Measurements from ENCODE around the gene FXN.
A peak's percentile ranks its signal among the peaks of the same experiment; 100 is the strongest.
"Not testable (repeated sequence)": the region's sequence is repeated elsewhere in the genome, so short reads cannot be mapped to it uniquely, and the experiment has no call there.

FXN gene
- 10.1 reads per million, percentile 32 among the genes with 10 or more reads in this experiment for total RNA-seq

DNA sequence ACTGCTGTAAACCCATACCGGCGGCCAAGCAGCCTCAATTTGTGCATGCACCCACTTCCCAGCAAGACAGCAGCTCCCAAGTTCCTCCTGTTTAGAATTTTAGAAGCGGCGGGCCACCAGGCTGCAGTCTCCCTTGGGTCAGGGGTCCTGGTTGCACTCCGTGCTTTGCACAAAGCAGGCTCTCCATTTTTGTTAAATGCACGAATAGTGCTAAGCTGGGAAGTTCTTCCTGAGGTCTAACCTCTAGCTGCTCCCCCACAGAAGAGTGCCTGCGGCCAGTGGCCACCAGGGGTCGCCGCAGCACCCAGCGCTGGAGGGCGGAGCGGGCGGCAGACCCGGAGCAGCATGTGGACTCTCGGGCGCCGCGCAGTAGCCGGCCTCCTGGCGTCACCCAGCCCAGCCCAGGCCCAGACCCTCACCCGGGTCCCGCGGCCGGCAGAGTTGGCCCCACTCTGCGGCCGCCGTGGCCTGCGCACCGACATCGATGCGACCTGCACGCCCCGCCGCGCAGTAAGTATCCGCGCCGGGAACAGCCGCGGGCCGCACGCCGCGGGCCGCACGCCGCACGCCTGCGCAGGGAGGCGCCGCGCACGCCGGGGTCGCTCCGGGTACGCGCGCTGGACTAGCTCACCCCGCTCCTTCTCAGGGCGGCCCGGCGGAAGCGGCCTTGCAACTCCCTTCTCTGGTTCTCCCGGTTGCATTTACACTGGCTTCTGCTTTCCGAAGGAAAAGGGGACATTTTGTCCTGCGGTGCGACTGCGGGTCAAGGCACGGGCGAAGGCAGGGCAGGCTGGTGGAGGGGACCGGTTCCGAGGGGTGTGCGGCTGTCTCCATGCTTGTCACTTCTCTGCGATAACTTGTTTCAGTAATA, at the start of gene FXN:
FXN (plus strand) TSS at position 315 of the 871 bp plus-strand sequence; CDS start at position 346, 31 bp downstream.
- DNase-seq = peak; percentile 68

DNA sequence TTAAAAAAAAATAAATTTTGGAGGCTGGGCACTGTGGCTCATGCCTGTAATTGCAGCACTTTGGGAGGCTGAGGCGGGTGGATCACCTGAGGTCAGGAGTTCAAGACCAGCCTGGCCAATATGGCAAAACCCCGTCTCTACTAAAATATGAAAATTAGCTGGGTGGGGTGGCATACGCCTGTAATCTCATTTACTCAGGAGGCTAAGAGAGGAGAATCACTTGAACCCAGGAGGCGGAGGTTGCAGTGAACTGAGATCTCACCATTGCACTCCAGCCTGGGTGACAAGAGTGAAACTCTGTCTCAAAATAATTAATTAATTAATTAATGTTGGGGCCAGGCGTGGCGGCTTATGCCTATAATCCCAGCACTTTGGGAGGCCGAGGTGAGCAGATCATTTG, 48.6 kb upstream of the FXN start:
- DNase-seq = not testable (repeated sequence)

DNA sequence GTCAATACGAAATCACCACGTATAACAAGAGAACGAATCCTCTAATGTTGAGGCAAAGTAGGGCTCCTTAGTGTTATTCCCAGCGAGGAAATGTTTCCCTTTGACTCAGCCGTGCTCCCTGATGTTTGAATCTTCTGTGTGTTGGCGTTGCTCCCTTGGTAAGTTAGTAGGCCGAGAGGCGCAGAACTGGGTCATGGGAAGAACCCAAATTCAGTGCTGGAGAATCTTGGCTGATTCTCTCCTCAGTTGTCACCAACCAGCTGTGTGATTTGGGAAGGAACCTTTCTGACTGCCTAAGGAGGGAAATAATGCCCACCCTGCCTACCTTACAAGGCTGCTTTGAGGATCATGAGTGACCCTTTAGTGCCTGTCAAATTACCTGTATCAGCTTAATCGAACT, 44.1 kb upstream of the FXN start:
- DNase-seq = no peak

DNA sequence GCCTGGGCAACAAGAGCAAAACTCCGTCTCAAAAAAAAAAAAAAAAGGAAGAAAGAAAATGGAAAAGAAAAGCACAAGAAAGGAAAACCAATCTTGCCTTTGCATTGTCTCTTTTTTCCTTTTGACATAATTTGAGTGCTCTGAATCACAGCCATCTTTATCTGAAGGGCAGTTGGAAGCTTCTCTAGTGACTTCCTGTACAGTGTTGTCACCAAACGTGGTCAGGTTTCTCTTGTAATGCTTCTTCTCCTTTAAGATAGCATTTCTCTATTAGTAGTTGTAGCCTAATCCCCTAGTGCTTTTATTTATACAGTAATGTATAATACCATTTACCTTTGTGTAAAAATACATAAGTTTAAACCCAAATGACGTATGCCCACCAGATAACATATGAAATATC, 39.8 kb upstream of the FXN start:
- DNase-seq = no peak

DNA sequence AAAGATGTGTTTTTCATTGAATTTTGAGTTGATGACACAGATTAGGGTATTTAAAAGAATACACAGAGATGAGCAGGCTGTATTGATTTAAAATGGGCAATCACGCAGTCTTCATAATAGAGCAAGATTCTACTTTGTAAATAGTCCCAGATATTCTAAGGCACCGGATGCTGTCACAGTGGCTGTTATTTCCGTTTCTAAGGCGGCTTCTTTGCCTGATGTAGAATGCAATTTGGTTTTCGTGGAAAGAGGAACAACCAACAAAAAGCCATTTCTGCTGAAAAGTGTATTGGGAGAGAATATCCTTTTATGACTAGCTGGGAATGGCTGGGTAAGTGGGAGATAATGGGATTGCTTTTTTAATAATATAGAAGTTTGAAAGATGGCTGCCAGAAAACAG, 39.1 kb upstream of the FXN start:
- no peak for DNase-seq

DNA sequence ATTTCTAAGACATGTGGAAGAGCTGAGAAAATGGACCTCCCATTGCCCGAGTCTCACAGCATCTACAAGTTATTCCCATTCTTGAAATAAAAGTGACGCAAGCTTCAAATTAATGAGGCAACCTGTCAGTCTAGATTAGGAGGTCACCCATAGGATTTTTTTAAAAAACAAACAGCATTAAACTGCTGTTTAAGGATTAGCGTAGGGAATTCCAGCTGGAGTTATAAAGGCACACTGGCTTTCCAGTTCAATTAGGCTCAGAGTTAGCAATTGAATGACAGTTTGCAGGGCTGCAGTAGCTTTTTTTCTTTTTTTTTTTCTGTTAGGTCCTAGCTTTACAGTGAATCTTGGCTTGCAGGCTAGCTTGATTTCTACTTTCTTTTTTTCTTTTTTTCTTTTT, 37.9 kb upstream of the FXN start:
- DNase-seq = no peak

DNA sequence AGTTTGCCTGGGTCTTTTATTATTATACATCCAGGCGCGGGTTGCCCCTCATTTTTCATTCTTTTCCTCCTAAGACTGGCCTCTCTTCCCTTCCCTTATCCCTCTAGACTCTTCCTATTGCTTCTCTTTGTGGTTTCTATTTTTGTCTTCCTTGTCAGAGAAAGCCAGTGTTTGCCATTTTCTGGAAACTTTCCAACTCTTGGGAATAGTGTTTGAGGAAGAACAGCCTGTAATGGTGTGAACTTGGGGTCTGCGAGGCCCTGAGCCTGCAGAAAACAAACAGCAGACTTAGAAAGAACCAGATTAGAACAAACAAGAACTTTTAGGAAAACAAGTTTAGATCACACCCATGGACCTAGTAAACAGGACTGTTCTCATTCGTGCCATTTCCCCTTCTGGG, 37.2 kb upstream of the FXN start:
- no peak for DNase-seq

DNA sequence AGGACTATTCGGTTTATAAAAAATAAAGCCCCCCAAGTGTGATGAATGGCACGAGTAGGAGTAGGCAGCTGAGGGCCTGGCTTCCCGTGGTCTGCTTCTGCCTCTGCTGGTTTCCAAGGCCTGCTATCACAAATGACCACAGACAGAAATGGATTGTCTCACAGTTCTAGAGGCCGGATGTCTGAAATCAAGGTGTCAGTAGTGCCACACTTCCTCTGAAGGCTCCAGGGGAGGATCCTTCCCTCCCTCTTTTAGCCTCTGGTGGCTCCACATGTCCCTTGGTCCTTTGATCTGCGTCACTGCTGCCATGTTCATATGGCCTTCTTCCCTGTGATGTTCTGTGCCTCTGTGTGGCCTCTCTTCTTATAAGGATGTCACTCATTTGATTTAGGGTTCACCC, 36.7 kb upstream of the FXN start:
- DNase-seq = no peak

DNA sequence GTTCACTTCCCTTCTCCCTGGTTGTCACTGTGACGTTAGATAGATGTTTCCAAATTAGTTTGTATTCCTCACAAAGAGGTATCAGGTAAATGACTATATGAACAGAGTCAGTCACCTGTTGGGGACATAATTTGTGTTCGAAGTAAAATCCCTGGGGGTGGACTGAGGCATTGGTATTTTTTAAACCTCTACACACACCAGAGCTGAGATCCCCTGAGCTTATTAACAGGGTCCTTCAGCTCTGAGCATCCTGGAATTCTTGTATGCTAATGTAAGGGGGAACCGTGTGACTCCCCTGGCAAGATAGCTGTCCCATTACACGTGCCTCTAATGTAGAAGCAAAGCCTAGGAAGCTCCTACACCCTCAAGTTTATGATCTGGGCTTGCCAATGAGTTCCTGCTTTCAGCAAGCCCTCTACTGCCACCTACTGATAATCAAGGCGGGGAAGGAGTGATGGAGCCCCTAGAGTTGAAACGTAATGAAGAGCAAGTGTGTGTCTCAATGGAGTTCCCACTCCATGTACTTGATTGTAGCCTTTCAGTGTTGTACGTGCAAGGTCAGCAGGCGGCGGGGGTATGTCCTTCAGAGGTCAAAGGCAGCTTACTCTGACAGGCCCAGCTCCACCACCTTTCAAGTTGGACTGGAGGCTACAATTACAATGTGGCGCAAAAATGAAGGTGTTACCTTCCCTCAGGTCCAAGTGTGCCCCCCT, 36.0 kb upstream of the FXN start:
- DNase-seq = peak; percentile 58

DNA sequence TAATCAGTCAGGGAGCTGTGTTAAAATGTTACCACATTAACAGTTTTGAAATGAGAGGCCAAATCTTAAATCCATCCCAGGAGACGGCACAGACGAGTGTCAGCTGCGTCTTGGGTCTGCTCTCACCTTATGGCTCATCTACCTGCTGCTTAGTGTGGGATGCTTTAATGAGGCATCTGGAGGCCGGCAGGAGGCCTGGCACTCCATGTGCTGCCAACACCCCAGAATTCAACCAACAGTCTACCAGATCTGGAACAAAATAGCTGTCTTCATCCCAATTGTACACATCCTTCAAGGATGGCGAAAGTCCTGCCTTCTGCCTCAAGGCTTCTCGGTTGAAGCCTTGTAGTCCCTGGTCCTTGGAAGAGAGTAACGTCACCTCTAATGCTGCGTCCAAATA, 33.6 kb upstream of the FXN start:
- DNase-seq = no peak

DNA sequence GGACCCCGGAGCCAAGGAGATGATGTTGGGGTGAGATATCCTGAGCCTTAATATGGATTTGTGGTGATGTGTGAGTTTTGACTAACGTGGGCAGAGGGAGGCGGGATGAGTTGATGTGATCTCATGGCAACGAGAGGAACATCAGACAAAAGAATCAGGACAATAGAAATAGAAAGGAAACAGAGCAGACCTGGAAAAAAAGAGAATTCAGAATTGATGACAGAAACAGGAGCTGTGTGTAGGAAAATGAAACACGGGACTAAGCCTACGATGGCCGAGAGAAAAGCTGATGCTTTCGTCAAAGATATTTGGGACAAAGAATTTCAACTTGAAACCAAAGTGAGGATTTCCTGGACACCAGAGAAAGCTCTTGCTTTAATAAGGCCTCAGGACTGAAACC, 32.5 kb upstream of the FXN start:
- DNase-seq = no peak

DNA sequence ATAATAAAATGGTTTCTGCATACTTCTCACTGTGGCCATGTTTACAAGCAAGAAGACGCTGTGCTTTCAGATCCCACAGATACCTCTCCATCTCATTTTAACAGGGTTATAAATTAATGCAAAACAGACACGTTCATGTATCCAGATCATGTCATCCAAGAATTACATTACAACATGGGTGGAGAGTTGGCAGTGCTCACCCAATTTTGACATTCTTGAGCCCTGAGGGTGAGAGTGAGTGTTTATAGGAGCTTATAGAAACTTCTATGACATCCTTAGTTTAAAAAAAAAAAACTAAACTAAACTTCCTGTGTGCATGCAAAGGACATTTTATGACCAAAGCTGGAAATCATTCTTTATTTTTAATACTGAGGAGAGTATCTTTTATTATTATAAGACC, 30.7 kb upstream of the FXN start:
- DNase-seq = no peak

DNA sequence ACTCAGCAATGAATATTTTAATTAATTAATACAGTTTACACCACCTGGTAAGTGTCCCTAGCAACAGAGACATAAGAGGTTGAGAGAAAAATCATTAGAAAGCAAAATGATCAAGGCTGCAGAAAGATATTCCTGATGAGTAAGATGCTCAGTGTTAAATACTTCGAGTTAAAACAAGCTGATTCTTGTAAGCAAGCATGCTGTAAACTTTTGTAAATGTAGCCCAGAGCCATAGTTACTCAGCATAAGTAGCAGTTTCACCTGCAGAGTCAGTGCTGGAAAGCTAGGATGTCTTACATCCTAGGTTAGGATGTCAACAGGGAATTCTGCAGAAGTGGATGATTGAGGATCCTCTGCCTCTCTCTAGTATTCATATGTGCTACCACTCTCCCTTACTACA, 25.8 kb upstream of the FXN start:
- no peak for DNase-seq

DNA sequence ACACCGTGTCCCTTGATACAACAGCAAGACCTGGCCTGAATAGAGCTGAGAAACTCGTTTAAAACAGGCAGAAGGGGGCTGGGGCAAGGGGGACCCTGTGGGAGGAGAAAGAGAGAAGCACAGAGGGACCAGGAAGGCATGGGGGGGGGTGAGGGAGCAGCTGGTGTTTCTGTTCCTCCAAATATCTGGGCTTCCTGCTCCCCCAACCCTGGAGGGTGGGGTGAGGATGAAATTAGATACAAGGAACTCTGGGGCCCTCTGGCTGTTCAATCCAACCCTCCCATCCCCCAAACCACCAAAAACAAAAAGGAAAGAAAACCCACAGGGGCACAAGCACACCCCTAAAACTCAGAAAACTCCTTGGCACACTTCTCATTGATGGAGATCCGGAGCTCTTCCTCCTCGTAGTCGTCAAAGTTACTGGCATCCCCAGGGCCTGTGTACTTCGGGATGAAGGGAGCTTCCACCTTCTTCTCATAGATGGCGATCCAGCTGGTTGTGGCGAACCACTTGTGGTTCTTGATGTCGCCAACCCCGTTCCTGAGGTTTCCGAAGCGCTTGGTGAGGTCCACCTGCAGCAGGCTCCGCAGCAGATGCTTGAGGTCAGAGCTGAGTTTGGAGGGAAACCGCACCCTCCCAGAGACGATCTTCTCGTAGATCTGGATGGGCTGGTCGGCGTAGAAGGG, 22.7 kb upstream of the FXN start:
- no peak for DNase-seq

DNA sequence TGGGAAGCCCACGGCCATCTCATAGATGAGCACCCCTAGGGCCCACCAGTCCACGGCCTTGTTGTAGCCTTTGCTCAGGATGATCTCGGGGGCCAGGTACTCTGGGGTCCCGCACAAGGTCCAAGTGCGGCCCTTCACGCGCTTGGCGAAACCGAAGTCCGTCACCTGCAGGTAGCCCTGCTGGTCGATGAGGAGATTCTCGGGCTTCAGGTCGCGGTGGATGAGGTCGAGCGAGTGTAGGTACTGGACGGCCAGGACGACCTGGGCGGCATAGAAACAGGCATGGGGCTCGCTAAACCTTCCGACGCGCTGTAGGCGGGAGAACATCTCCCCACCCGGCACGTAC, 22.2 kb upstream of the FXN start:
- DNase-seq = no peak

DNA sequence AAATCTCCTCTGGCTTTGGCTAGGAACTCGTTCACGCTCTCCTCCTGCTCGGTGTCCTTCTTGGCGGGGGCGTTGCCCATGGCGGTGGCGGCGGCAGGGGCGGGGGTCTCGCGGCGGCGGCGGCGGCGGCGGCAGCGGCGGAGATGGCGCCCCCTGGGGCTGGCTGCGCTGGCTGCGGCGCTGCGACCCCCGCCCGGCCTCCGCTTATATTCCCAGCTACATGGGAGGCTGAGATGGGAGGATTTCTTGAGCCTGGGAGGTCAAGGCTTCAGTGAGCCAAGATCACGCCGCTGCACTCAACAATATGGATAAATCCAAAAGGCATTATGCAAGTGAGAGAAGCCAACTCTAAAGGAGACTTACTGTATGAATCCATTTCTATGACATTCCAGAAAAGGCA, 21.5 kb upstream of the FXN start, which contains the start of gene PRKACG:
PRKACG (minus strand) TSS at position 101 of the 400 bp plus-strand sequence; CDS start at position 80, 21 bp downstream.
- no peak for DNase-seq

DNA sequence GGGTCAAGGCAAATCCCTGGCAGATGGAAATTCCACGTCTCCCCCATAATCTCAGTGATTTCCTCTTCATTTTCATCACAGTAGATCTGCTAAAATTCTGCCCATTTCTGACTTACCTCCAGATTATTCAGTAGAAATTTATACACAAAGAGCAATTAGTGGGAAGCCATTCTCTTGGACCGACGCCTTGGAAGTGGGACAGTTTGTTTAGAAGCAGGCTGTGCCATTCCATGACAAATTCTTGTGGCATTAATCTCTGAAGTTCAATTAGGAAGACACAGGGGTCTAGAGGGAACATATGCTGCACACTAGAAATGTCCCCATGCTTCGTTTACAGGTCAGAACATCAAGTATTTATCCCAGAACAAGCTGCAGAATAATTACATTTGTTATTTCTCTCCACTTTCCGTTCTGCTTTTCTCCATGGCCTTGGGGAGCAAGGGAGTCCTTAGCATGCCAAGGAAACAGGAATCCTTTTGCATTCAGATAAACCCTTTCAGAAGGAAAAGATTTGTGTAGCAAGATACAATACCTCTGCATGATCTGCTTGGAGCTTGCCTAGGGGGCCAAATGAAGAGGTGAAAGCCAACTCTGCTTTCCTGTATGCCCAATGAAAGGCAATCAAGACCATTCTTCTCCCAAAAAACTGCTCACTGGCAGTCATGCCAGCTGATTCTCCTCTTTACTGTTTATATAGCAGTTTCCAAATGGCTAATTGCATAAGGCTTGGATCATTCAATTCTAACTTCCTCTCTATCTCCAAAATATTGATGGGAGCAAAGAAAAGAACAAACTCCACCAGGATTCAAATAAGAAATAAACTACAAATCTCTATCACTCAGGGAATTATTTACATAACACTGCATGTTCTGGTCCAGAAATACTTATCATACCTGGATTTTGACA, 19.1 kb upstream of the FXN start:
- no peak for DNase-seq

DNA sequence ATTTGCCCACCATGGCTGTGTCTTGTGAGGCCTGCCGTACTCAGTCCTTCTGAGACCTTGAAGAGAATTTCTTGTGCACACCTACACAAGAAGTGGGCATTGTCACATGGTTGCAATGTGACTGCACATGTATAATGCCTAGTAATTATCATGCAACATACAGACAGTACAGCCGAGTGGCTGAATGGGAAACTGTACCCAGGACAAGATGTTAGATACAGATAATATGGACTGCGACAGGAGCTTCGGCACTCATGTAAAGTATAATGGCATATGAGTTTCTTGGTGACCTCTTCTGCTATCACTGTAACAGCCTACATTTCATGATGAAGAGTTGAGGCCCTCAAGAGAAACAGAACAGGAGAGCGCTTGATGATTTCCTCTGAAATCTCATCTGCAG, 16.8 kb upstream of the FXN start:
- DNase-seq = no peak

DNA sequence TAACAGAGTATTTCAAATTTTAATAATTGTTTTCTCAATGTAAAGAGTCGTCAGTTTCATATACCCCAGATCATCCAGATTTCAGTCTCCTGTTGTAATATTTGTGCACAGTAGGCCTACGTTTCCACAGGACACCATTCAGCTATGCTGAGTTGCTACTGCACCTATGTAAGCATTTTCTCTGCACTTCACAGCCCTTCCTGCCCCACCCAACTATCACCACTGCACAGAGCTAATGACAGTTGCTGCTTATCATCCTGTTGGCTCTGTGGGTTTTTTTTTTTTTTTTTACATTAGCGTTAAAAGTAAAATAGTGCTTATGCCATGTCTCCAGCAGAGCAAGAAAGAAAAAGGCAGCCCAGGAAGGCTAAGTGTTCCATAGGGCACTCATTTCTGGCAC, 15.7 kb upstream of the FXN start:
- DNase-seq = no peak

DNA sequence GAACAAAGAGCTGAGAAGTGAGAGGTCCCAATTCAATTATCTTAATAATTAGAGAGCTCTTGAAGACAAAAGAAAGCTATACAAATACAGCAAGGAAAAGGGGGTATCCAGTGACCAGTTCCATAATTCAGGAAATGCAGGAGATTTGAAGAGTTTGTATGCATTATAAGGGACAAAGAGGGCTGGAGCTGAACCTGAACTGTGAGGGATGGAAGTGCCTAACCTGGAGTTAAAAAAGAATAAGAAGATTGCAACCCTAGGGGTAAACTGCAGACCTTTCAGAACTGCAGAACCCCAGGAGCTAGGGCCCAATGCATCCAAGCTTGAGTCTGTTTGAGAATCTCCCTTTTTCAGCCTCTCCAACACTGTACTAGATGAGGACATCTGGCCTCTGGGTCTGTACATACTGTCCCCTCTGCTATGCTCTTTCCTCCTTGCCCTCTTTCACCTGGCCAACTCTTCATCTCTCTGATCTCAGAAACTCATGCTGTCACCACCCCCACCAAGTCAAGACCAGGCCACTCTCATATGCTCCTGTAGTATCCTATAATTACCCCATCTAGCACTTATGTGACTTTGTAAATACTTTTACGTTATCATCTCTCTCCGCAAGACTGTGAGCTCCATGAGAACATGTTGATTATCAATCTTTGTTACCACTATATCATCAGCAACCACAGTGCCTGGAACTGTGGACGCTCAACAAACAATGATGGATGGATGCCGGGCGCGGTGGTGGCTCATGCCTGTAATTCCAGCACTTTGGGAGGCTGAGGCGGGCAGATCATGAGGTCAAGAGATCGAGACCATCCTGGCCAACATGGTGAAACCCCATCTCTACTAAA, 15.0 kb upstream of the FXN start:
- DNase-seq = no peak

DNA sequence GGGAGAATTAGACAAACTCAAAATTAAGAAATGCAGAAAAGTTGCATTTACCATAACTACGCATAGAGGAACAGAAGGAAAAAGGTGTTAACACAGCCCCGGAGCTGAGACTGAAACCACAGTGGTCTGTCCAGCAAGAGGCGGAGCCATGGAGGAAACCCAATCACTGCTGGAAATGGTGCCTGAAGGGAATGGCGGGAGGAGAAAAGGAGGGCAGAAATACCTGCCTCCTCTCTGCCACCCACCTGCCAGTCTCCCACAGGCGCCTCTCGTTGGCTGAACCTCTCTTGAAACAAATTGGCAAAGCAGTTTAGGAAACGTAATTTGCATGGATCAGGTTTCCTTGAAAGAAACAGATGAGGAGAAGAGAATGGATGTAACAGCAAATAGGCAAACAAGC, 11.9 kb upstream of the FXN start:
- DNase-seq = no peak
